ENCODE data around the gene LGALS4.
"Not testable (repeated sequence)": the region's sequence is repeated elsewhere in the genome, so short reads cannot be mapped to it uniquely, and the experiment has no call there.

LGALS4 gene

DNA sequence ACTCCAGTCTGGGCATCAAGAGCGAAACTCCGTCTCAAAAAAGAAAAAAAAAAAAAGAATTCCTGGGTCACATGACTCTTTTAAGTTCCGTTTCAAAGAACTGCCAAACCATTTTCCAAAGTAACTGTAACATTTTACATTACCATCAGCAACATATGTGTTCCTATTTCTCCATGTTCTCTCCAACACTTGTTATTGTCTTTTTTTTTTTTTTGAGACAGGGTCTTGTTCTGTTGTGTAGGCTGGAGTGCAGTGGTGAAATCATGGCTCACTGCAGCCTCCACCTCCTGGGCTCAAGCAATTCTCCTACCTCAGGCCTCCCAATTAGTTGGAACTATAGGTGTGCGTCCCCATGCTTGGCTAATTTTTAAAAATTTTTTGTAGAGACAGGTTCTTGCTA, 17.2 kb downstream of the LGALS4 start:
- DNase-seq (ENCODE audit: low spot score), result no peak

DNA sequence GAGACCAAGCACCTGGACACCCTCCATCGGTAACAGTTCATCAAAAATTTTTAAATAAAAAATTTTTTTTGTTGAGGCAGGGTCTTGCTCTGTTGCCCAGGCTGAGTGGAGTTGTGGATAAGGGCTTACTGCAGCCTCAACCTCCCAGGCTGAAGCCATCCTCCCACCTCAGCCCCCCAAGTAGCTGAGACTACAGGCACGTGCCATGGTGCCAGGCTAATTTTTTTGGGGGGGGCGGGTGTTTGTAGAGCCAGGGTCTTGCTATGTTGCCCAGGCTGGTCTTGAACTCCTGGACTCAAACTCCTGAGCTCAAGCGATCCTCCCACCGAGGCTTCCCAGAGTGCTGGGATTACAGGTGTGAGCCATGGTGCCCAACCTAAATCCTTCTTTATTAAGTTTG, 19.1 kb downstream of the LGALS4 start:
- DNase-seq (ENCODE audit: low spot score), result no peak

DNA sequence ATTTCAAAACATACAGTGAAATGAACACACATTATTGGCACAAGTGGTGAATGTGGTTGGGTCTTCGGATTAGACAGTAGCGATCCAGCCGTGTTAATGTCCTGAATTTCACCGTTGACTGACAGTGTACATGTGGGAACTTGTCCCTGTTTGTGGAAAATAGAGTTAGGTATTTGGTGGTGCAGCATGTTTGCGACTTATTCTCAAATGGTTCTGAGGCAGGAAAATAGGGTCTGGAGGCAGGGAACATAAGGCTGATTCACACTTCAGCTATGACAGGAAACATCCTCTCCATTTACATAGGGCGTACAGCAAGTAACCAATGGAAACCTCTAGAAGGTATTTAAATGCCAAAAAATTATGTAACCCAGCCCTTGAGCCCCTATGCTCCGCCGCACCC, 19.6 kb downstream of the LGALS4 start:
- DNase-seq (ENCODE audit: low spot score), result no peak

DNA sequence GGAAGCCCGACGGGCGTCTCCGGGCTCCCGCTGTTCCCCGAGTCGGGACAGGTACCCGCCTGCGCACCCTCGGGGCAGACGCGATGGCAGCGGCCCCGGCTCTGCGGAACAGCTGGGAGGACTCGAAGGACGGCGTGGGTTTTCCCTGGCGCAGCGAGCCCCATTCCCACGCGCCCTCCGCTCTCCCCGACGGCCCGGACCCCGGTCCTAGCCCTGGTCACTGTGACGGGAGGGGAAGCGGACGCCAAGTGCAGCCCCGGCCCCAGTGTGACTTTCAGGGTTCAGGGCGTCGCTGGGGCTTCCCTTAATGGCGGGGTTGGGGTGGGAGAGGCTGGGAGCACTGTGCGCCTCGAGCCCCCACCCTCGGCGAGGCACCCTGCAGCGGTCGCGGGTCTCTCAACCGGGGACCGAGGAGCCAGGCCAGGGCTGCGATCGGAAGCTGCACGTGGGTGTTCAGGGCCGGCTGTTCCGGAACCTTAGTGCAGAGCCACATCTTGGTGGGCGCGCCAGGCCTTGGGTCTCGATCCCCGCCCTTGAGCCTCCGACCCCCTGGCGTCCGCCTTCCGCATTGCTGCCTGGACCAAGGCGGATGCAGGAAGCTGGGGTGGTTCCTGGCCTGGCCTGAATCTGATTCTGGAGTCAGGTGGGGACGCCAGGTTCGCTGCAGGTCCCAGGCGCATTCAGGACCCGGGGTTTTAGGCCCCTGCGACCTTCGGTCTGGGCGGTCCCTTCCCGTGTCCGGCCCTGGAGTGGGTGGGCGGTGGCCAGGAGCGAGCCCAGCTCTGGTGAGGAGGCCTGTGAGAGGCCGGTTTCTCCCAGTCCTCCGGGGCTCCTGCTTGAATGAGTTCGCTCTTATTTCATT, 20.3 kb downstream of the LGALS4 start:
- peak; percentile 13 for DNase-seq (ENCODE audit: low spot score)

DNA sequence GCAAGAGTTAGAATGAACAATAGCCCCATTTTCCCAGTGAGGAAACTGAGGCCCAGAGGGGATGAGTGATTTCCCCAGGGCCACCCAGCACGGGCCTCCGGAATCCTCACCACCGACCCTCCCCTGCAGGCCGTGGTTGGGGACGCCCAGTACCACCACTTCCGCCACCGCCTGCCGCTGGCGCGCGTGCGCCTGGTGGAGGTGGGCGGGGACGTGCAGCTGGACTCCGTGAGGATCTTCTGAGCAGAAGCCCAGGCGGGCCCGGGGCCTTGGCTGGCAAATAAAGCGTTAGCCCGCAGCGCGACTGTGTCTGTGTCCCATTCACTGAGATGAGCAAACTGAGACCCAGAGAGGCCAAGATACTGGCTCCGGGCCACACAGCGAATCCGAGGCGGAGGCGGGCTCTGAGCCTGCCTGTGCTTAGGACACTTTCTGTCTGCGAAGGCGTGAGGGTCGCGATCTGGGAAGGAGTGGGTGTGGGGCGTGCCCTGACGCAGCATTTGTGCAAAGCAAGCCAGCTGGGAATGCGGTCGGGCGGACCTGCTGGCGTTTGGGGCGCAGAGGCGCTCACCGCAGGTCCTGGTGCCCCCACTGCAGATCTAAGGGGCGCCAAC, 21.2 kb downstream of the LGALS4 start:
- DNase-seq (ENCODE audit: low spot score), result not testable (repeated sequence)

DNA sequence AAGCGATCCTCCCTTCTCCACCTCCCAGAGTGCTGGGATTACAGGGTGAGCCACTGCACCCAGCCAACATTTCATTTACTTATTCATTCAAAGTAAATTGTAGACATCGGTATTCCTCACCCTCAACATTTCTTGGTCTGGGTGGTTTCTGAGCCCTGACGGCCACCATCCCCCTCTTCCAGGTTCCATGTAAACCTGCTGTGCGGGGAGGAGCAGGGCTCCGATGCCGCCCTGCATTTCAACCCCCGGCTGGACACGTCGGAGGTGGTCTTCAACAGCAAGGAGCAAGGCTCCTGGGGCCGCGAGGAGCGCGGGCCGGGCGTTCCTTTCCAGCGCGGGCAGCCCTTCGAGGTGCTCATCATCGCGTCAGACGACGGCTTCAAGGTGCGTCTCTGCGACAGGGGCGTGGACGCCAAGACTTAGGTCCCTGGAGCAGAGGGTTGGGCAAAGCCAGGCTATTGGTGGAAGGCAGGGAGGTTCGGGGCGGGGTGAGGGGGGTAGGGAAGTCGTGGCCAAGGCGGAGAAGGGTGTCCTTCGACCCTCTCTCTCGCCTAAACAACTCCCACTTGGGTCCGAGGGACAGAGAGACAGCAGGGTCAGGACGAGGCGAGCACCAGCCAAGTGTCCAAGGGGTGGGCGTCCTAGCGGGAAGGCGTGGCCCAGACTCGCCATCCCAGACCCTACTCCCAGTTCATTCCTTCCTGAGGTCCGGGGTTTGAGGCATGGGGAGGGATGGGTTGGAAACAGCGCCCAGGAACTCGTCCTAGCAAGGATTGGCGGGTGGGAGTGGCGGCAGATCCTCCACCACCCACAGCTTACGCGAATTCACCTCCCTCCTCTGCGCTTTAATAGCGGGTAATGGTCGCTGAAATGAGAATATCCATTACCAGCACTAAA, 22.0 kb downstream of the LGALS4 start:
- not testable (repeated sequence) for DNase-seq (ENCODE audit: low spot score)

DNA sequence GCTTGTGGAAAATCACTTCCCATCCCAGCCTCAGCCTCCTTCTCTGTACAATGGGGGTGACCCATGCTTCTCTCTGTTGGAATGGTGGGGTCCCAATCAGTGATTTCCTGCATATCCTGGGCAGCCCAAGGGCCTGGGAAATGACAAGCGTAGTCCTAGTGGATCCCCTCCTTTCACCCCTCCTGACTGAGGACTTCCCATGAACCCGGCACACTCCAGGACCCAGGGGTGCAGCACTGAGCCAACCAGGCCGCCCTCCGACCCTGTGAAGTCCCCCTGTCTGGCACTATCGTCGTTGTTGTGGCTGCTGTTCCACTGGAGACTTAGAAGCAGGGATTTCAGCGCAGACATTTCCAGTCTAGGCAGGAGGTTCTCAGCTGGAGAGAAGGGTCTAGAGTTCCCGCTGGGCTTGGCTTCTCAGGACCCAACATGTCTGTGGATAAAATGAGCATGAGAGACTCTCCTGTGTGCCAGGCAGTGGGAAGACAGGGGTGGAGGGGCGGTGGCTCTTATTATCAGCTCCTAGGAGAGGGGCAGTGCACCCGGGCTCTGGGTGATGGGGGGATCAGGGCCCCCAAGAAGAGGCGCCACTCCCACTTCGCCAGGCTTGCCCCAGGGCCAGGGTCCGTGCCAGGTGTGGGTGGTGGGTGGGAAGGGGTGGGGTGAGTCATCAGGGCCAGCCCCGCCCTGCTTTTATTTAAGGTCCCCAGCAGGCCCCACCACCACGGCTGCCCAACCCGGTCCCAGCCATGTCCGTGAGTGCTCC, 24.1 kb downstream of the LGALS4 start, which contains the start of gene LGALS7B:
Gene LGALS7B (plus strand): TSS at position 723 of the 766 bp plus-strand sequence. CDS start 27 bp downstream, at position 750.
- DNase-seq (ENCODE audit: low spot score), result peak; percentile 2

DNA sequence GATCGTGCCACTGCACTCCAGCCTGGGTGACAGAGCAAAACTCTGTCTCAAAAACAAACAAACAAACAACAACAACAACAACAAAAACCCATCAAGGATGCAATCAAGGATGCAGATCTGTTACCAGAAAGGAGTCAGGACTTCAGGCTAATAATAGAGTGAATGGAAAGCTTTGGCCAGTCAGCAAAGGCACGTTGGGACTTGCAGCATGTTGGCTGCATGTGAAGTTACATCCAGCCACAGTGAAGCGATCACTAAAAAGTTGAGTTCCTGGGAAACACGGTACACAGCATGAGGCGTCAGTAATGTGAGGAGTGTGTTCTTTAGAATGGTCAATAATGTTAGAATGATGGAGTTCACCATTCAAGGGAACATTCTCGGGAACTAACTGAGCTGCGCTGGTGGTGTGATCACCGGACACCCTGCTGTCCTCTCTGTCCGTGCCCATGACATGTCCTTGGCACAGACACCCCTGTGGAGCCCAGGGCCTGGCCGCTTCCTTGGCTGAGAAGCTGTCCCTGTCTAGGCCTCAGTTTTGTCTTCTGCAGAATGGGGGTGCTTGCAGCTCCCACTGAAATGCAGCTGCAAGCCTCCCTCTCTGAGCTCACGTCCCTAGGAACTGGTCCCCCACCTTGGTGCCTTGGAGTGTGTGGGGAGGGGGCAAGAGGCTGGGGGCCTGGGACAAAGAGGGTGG, 26.0 kb downstream of the LGALS4 start:
- DNase-seq (ENCODE audit: low spot score), result peak; percentile 2

DNA sequence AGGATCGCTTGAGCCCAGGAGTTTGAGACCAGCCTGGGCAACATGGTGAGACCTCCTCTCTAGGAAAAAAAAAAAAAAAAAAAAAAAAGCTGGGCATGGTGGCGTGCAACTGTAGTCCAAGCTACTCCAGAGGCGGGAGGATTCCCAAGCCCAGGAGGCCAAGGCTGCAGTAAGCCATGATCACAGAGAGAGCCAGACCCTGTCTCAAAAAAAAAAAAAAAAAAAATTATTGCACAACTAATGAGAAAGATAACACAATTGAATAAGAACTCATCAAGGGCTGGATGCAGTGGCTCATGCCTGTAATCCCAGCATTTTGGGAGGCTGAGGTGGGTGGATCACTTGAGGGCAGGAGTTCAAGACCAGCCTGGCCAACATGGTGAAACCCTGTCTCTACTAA, 26.7 kb downstream of the LGALS4 start:
- not testable (repeated sequence) for DNase-seq (ENCODE audit: low spot score)

DNA sequence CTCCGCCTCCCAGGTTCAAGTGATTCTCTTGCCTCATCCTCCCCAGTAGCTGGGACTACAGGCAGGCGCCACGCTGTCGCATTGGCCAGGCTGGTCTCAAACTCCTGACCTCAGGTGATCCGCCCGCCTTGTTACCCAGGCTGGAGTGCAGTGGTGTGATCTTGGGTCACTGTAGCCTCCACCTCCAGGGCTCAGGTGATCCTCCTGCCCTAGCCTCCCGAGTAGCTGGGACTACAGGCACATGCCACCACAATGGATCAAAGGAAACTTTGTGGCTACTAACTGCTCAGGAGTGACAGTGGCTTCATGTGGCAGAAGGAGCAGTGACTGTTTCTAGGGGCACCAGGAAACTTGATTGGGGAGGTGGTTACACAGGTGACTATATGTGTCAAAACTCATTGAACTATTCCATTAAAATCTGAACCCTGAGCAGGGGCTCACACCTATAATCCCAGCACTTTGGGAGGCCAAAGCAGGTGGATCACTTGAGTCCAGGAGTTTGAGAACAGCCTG, 27.5 kb downstream of the LGALS4 start:
- no peak for DNase-seq (ENCODE audit: low spot score)

DNA sequence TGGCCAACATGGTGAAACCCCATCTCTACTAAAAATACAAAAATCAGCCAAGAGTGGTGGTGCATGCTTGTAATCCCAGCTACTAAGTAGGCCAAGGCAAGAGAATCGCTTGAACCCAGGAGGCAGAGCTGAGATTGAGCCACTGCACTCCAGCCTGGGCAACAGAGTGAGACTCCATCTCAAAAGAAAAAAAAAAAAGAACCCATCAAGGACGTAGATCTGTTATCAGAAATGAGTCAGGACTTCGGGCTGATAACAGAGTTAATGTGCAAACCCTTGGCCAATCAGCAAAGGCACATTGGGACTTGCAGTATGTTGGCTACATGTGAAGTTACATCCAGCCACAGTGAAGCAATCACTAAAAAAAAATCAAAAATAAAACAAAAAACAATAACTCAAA, 28.5 kb downstream of the LGALS4 start:
- DNase-seq (ENCODE audit: low spot score), result peak; percentile 3

DNA sequence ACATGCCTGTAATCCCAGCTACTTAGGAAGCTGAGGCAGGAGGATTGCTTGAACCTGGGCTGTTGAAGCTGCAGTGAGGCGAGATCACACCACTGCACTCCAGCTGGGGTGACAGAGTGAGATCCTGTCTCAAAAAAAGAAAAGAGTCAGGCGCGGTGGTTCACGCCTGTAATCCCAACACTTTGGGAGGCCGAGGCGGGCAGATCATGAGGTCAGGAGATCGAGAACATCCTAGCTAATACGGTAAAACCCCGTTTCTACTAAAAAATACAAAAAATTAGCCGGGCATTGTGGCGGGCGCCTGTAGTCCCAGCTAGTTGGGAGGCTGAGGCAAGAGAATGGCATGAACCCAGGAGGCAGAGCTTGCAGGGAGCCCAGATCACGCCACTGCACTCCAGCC, 30.5 kb downstream of the LGALS4 start:
- not testable (repeated sequence) for DNase-seq (ENCODE audit: low spot score)

DNA sequence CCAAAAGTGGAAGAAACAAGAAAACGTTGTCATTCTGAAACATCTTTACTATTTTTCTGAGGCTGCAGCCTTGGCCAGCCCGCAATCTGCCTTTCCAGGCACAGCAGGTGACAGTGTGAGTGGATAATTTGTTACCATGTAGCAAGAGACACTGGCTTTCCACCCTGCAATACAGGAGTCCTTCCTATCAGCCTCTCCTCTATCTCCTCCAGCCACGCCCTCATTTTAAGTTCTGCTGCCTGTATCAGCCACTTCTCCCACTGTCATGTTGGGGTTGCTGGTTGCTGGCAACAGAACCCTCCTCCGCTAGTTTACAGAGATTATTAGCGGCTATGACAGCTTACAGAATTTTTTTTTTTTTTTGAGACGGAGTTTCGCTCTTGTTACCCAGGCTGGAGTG, 31.7 kb downstream of the LGALS4 start:
- DNase-seq (ENCODE audit: low spot score), result peak; percentile 2

DNA sequence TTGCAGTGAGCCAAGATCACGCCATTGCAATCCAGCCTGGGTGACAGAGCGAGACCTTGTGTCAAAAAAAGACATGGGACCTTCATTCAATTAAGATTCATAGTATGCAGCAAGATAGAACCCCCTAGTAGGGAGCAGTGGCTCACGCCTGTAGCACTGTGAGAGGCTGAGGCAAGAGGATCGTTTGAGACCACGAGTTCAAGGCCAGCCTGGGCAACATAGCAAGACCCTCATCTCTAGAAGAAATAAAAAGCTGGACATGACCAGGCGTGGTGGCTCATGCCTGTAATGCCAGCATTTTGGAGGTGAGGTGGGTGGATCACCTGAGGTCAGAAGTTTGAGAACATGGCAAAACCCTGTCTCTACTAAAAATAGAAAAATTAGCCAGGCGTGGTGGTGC, 32.3 kb downstream of the LGALS4 start:
- DNase-seq (ENCODE audit: low spot score), result no peak

DNA sequence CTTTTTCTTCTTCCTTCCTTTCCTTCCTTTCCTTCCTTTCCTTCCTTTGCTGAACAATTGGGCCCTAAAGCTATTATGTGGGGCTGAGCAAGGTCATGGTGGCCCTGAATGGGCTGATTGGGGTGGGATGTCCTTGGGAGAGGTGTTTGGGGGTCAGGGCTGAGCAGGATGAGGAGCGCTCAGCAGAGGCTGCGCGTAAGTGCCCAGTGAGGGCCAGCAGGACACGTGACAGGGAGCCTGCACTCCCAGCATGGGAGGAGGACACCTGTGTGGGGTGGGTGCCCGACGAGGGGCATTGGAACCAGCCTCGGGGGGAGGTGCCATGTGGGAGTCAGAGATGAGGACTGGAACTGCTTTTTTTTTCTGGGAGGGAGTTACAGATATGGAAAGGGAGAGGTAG, 34.0 kb downstream of the LGALS4 start:
- peak; percentile 2 for DNase-seq (ENCODE audit: low spot score)

DNA sequence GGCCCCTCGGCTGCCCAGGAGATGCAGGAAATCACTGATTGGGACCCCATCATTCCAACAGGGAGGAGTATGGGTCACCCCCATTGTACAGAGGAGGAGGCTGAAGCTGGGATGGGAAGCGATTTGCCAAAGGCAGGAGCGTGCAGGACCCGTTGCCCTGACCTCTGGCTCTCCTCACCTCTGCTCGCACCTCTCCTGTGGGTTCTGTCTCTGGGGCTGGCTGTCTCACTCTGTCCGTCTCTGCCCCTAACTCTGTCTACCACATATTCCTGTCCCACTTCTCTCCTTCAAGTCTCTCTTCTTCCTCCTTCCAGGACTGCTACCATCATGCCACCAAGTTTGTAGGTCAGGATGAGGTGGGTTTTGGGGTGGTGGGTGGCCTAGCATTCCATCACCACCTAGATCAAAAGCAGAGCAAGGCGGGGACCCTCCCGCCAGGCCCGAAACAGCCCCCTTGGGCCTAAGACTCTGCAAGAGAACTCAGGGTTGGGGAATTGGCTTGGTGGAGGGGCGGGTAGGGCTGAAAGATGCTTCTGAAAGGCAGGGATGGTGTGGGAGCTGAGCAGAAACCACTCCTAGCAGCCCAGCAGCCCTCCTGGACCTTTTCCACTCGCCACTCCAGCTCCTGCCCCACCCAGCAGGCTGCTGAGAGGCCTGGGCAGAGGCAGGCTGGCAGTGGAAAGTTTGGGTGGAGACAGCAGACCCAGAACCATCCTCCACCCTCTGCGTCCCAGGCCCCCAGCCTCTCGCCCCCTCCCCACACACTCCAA, 38.4 kb downstream of the LGALS4 start:
- no peak for DNase-seq (ENCODE audit: low spot score)

DNA sequence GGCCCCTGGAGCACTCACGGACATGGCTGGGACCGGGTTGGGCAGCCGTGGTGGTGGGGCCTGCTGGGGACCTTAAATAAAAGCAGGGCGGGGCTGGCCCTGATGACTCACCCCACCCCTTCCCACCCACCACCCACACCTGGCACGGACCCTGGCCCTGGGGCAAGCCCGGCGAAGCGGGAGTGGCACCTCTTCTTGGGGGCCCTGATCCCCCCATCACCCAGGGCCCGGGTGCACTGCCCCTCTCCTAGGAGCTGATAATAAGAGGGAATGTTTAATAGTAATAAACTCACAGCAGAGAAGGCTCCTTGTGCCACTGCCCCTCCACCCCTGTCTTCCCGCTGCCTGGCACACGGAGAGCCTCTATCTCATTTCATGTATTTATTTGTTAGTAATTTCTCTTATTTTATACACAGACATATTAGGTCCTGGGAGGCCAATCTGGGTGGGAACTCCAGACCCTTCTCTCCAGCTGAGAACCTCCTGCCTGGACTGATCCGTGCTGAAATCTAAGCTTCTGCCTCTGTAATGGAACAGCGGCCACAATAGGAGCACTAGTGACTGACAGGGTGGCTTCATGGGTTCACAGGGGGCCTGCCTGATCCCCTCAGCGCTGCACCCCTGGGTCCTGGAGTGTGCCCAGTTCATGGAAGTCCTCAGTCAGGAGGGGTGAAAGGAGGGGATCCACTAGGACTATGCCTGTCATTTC, 39.1 kb downstream of the LGALS4 start, which contains the start of gene LGALS7:
Gene LGALS7 (minus strand): TSS at position 49 of the 709 bp plus-strand sequence. CDS start 25 bp downstream, at position 24.
- DNase-seq (ENCODE audit: low spot score), result no peak

DNA sequence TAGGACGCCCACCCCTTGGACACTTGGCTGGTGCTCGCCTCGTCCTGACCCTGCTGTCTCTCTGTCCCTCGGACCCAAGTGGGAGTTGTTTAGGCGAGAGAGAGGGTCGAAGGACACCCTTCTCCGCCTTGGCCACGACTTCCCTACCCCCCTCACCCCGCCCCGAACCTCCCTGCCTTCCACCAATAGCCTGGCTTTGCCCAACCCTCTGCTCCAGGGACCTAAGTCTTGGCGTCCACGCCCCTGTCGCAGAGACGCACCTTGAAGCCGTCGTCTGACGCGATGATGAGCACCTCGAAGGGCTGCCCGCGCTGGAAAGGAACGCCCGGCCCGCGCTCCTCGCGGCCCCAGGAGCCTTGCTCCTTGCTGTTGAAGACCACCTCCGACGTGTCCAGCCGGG, 41.2 kb downstream of the LGALS4 start:
- DNase-seq (ENCODE audit: low spot score), result not testable (repeated sequence)

DNA sequence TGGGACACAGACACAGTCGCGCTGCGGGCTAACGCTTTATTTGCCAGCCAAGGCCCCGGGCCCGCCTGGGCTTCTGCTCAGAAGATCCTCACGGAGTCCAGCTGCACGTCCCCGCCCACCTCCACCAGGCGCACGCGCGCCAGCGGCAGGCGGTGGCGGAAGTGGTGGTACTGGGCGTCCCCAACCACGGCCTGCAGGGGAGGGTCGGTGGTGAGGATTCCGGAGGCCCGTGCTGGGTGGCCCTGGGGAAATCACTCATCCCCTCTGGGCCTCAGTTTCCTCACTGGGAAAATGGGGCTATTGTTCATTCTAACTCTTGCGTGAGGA, 41.8 kb downstream of the LGALS4 start:
- DNase-seq (ENCODE audit: low spot score), result not testable (repeated sequence)
